ENCODE results near the gene PANK2. TPM values are rescaled to one million over a fixed set of nuclear protein-coding genes. Genes with fewer than 3 reads are reported as not detected.

PANK2 gene
- total and polyA plus RNA-seq, 4 donors: 21.4 to 53.2 (median 45.5) TPM

GRCh38 chr20:3924304-3925112, 35.3 kb downstream of the PANK2 start:
- Histone ChIP-seq H3K27me3 (ENCODE audit: control insufficient read depth in 1 of 2, insufficient read depth in 2 of 2, low read length in 1 of 2) (no peaks in the 10 kb centered on the region), H3K27ac (ENCODE audit: low read depth in 1 of 2, low read length in 2 of 2) (no peak overlapping the region), H3K36me3 (ENCODE audit: control insufficient read depth in 1 of 2, insufficient read depth in 2 of 2, low read length in 1 of 2) (peaks cover 0 to 2% of the 10 kb centered on the region in 2 donors), H3K4me3 (ENCODE audit: low read length in 2 of 2) (no peak overlapping the region), H3K4me1 (ENCODE audit: control insufficient read depth in 1 of 2, insufficient read depth in 2 of 2, low read length in 2 of 2) (no peaks in the 10 kb centered on the region), H3K9me3 (ENCODE audit: control insufficient read depth, low read length) (no peaks in the 10 kb centered on the region)
- intact Hi-C loops (cut with DNase I): no loop called here
- ATAC-seq (ENCODE audit: low FRiP score): no peak
- 67 to 69% methylated on average over 12 to 13 of the region's 13 CpGs for WGBS, 2 donors
- peak in 1 of 2 donors; percentile 77 for DNase-seq

DNA sequence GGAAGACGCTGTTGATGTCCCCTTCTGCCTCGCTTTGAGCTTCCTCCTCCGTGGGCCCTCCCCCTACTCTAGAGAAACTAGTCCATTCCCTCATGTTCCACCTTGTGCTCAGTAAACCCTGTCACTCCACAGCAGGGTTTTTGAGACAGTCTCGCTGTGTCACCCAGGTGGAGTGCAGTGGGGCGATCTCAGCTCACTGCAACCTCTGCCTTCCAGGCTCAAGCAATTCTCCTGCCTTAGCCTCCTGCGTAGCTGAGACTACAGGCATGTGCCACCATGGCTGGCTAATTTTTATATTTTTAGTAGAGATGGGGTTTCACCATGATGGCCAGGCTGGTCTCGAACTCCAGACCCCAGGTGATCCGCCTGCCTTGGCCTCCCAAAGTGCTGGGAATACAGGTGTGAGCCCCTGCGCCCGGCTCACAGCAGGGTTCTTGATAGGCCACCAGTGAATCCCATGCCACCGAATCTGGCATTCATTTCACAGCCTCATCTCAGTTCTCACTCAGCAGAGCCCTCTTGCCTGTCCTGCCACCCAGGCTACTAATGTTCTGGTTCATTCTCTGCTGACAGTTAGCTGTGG, 36.0 kb downstream of the PANK2 start:
- intact Hi-C loops (cut with DNase I): no loop called here
- 90 to 92% methylated on average over 11 of the region's 11 CpGs for WGBS, 2 donors
- DNase-seq (peak in 1 of 2 donors; percentile 34), ATAC-seq (ENCODE audit: low FRiP score) (no peak)
- Histone ChIP-seq H3K4me3 (ENCODE audit: low read length in 2 of 2) (no peak overlapping the region), H3K9me3 (ENCODE audit: control insufficient read depth, low read length) (no peaks in the 10 kb centered on the region), H3K27ac (ENCODE audit: low read depth in 1 of 2, low read length in 2 of 2) (no peak overlapping the region), H3K4me1 (ENCODE audit: control insufficient read depth in 1 of 2, insufficient read depth in 2 of 2, low read length in 2 of 2) (no peaks in the 10 kb centered on the region), H3K27me3 (ENCODE audit: control insufficient read depth in 1 of 2, insufficient read depth in 2 of 2, low read length in 1 of 2) (no peaks in the 10 kb centered on the region), H3K36me3 (ENCODE audit: control insufficient read depth in 1 of 2, insufficient read depth in 2 of 2, low read length in 1 of 2) (peaks cover 0 to 2% of the 10 kb centered on the region in 2 donors)

- H3K27ac ChIP-seq (ENCODE audit: low read depth in 1 of 2, low read length in 2 of 2): no peak overlapping the region
- no peaks in the 10 kb centered on the region for H3K4me1 ChIP-seq (ENCODE audit: control insufficient read depth in 1 of 2, insufficient read depth in 2 of 2, low read length in 2 of 2)
- H3K9me3 ChIP-seq (ENCODE audit: control insufficient read depth, low read length): no peaks in the 10 kb centered on the region
- intact Hi-C loops (cut with DNase I): no loop called here
- DNase-seq: peak in 1 of 2 donors; percentile 51
- peaks cover 0 to 2% of the 10 kb centered on the region in 2 donors for H3K36me3 ChIP-seq (ENCODE audit: control insufficient read depth in 1 of 2, insufficient read depth in 2 of 2, low read length in 1 of 2)
- no peak for ATAC-seq (ENCODE audit: low FRiP score)
- WGBS, 2 donors: 62 to 63% methylated on average over 9 of the region's 9 CpGs
- no peaks in the 10 kb centered on the region for H3K27me3 ChIP-seq (ENCODE audit: control insufficient read depth in 1 of 2, insufficient read depth in 2 of 2, low read length in 1 of 2)
- no peak overlapping the region for H3K4me3 ChIP-seq (ENCODE audit: low read length in 2 of 2)
Observed at GRCh38 chr20:3925899-3926638, 36.9 kb downstream of the PANK2 start.

DNA sequence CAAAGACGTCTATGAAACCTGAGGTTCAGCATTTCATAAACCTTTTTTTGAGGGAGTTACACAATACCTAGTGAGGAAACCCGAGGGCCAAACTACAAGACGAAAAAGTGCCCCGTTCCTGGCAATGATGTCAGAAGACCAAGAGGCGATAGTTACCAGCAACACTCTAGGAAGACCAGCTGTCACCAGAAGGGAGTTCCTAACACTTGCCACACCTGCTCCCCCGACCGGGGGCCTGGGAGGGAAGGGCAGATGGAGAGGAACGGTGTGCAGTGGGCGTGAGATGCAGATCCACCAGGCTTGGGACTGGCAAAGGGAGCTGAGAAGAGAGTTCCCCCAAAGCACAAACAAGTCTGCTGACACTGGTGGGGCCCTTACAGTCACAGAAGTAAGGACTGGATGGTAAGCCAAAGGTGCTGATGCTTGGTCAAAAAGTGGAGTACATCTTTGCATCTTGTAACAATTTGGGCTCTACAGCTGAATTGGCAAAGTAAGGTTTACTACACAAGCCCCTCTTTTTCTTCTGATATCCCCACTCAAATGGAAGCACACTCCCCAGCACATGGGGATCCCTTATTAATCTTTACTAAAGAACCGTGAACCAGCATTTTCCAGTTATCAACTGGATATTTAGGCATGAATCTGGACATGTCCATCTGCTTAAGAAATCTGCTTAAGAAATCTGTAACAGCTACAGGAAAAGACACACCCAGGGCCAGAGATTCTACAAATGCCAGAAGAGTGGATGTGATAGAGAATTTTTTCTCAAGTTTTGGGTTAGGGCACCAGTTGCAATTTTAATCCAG, 38.5 kb downstream of the PANK2 start:
- no peak overlapping the region for H3K27ac ChIP-seq (ENCODE audit: low read depth in 1 of 2, low read length in 2 of 2)
- no peaks in the 10 kb centered on the region for H3K27me3 ChIP-seq (ENCODE audit: control insufficient read depth in 1 of 2, insufficient read depth in 2 of 2, low read length in 1 of 2)
- ATAC-seq (ENCODE audit: low FRiP score): no peak
- no peaks in the 10 kb centered on the region for H3K9me3 ChIP-seq (ENCODE audit: control insufficient read depth, low read length)
- intact Hi-C loops (cut with DNase I): no loop called here
- peaks cover 0 to 2% of the 10 kb centered on the region in 2 donors for H3K36me3 ChIP-seq (ENCODE audit: control insufficient read depth in 1 of 2, insufficient read depth in 2 of 2, low read length in 1 of 2)
- peaks cover 0 to 5% of the 10 kb centered on the region in 2 donors for H3K4me1 ChIP-seq (ENCODE audit: control insufficient read depth in 1 of 2, insufficient read depth in 2 of 2, low read length in 2 of 2)
- WGBS, 2 donors: 47% methylated on average over 10 of the region's 10 CpGs
- no peak overlapping the region for H3K4me3 ChIP-seq (ENCODE audit: low read length in 2 of 2)
- peak in 1 of 2 donors; percentile 65 for DNase-seq

GRCh38 chr20:3929713-3930060, 40.5 kb downstream of the PANK2 start:
- Histone ChIP-seq H3K36me3 (ENCODE audit: control insufficient read depth in 1 of 2, insufficient read depth in 2 of 2, low read length in 1 of 2) (peaks cover 0 to 2% of the 10 kb centered on the region in 2 donors), H3K4me1 (ENCODE audit: control insufficient read depth in 1 of 2, insufficient read depth in 2 of 2, low read length in 2 of 2) (peaks cover 7 to 10% of the 10 kb centered on the region in 2 donors), H3K27me3 (ENCODE audit: control insufficient read depth in 1 of 2, insufficient read depth in 2 of 2, low read length in 1 of 2) (no peaks in the 10 kb centered on the region), H3K27ac (ENCODE audit: low read depth in 1 of 2, low read length in 2 of 2) (no peak overlapping the region), H3K4me3 (ENCODE audit: low read length in 2 of 2) (no peak overlapping the region), H3K9me3 (ENCODE audit: control insufficient read depth, low read length) (no peaks in the 10 kb centered on the region)
- no peak for DNase-seq
- 90 to 95% methylated on average over 2 of the region's 2 CpGs for whole genome bisulfite sequencing, 2 donors
- intact Hi-C loops (cut with DNase I): loop anchor here (5.0 to 10.0 kb wide), 4 partner anchors 83 to 158 kb away; partner anchors contain the start of gene RNF24 (in 1 of the 2)
- no peak for ATAC-seq (ENCODE audit: low FRiP score)

- ATAC-seq (ENCODE audit: low FRiP score) (no peak), DNase-seq (peak in 1 of 2 donors; percentile 25)
- Histone ChIP-seq H3K9me3 (ENCODE audit: control insufficient read depth, low read length) (no peaks in the 10 kb centered on the region), H3K4me1 (ENCODE audit: control insufficient read depth in 1 of 2, insufficient read depth in 2 of 2, low read length in 2 of 2) (peaks cover 7 to 10% of the 10 kb centered on the region in 2 donors), H3K27ac (ENCODE audit: low read depth in 1 of 2, low read length in 2 of 2) (peak overlapping the region in 1 of 2 donors; percentile 64), H3K27me3 (ENCODE audit: control insufficient read depth in 1 of 2, insufficient read depth in 2 of 2, low read length in 1 of 2) (no peaks in the 10 kb centered on the region), H3K4me3 (ENCODE audit: low read length in 2 of 2) (no peak overlapping the region), H3K36me3 (ENCODE audit: control insufficient read depth in 1 of 2, insufficient read depth in 2 of 2, low read length in 1 of 2) (peaks cover 0 to 2% of the 10 kb centered on the region in 2 donors)
- 62 to 64% methylated on average over 6 of the region's 6 CpGs for WGBS, 2 donors
- intact Hi-C loops (cut with DNase I): loop anchor here (5.0 to 10.0 kb wide), 4 partner anchors 82 to 157 kb away; partner anchors contain the start of gene RNF24 (in 1 of the 2)
Observed at GRCh38 chr20:3930265-3931206, 41.3 kb downstream of the PANK2 start.

DNA sequence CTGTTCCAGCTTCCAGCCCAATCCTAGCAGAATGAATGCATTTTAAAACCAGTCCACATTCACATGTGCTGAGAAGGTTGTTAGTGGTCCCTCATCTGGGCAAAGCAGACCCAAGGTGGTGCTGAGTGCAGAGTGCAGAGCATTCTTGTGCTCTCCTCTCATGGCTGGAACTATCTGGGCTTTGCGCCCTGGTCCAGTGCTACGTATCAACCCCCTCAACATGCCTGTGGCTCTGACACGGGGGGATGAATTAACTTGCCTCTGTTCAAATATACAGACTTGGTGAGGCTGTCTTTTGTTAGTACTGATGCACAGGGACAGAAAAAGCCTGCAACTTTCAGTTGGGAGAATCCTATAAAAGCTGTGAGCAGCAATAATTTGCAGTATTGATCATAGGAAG, 42.5 kb downstream of the PANK2 start:
- H3K27me3 ChIP-seq (ENCODE audit: control insufficient read depth in 1 of 2, insufficient read depth in 2 of 2, low read length in 1 of 2): no peaks in the 10 kb centered on the region
- peaks cover 0 to 2% of the 10 kb centered on the region in 2 donors for H3K36me3 ChIP-seq (ENCODE audit: control insufficient read depth in 1 of 2, insufficient read depth in 2 of 2, low read length in 1 of 2)
- ATAC-seq (ENCODE audit: low FRiP score) (no peak), DNase-seq (peak in 1 of 2 donors; percentile 64)
- H3K4me3 ChIP-seq (ENCODE audit: low read length in 2 of 2): no peak overlapping the region
- intact Hi-C loops (cut with DNase I): loop anchor here (5.0 to 10.0 kb wide), 4 partner anchors 81 to 156 kb away; partner anchors contain the start of gene RNF24 (in 1 of the 2)
- no peaks in the 10 kb centered on the region for H3K9me3 ChIP-seq (ENCODE audit: control insufficient read depth, low read length)
- peaks cover 7 to 10% of the 10 kb centered on the region in 2 donors for H3K4me1 ChIP-seq (ENCODE audit: control insufficient read depth in 1 of 2, insufficient read depth in 2 of 2, low read length in 2 of 2)
- 13 to 19% methylated on average over 3 of the region's 3 CpGs for whole genome bisulfite sequencing, 2 donors
- peak overlapping the region in 1 of 2 donors; percentile 76 for H3K27ac ChIP-seq (ENCODE audit: low read depth in 1 of 2, low read length in 2 of 2)
